ENCODE results near the gene MMP28.
A peak's percentile ranks its signal among the peaks of the same experiment; 100 is the strongest.

The MMP28 gene

GRCh38 chr17:35740997-35741931 lies 54.2 kb downstream of the MMP28 start:
- Histone ChIP-seq H2BK5ac (ENCODE audit: low read length) (no peak overlapping the region), H2AK5ac (ENCODE audit: low read depth, low read length) (no peak overlapping the region), H3K9ac (ENCODE audit: low read depth, low read length, poor library complexity) (no peak overlapping the region), H2BK12ac (ENCODE audit: low read length) (peak overlapping the region; percentile 63), H3K4me2 (ENCODE audit: insufficient read depth, low read length, poor library complexity, severe bottlenecking) (peak overlapping the region; percentile 43), H2BK120ac (ENCODE audit: low read depth, low read length) (no peak overlapping the region), H3K18ac (ENCODE audit: low read length) (peak overlapping the region; percentile 87), H4K8ac (ENCODE audit: low read depth, low read length) (no peak overlapping the region), H3K14ac (ENCODE audit: low read length) (no peak overlapping the region), H3K27ac (replicated peaks; ENCODE audit: low read length) (no peak overlapping the region), H2AFZ (ENCODE audit: low read length) (no peak overlapping the region), H4K91ac (ENCODE audit: low read depth, low read length, poor library complexity) (no peak overlapping the region), H3K9me3 (replicated peaks in 1 of 2; ENCODE audit: control insufficient read depth in 2 of 2, insufficient read depth in 1 of 2, low read depth in 1 of 2, low read length in 2 of 2) (peaks cover 0 to 8% of the 10 kb centered on the region in 2 donors), H3K36me3 (replicated peaks in 1 of 2; ENCODE audit: control insufficient read depth in 2 of 2, insufficient read depth in 2 of 2, low read length in 2 of 2) (peaks cover 0 to 4% of the 10 kb centered on the region in 2 donors), H3K23ac (ENCODE audit: low read depth, low read length, poor library complexity) (peak overlapping the region; percentile 98), H2BK15ac (ENCODE audit: low read length) (no peak overlapping the region), H3K4me1 (ENCODE audit: control insufficient read depth in 2 of 2, insufficient read depth in 1 of 2, low read depth in 1 of 2, low read length in 2 of 2) (peaks cover 0 to 4% of the 10 kb centered on the region in 2 donors), H3K79me1 (ENCODE audit: low read depth, low read length) (no peaks in the 10 kb centered on the region), H3K4me3 (ENCODE audit: low read length in 2 of 2) (peak overlapping the region in 1 of 2 donors; percentile 55), H3K27me3 (ENCODE audit: control insufficient read depth in 3 of 3, insufficient read depth in 3 of 3, low read depth in 1 of 3, low read length in 3 of 3) (peaks cover 0 to 32% (median 5%) of the 10 kb centered on the region in 3 experiments), H3K4ac (ENCODE audit: low read length) (no peak overlapping the region)
- WGBS, 2 donors (ENCODE audit: extremely low coverage in 2 of 2, insufficient read length in 2 of 2, insufficient replicate concordance in 1 of 2) = no CpG with 5 or more reads among the region's 73 CpGs
- DNase-seq (ENCODE audit: low spot score) = no peak

GRCh38 chr17:35740216-35740615 lies 55.2 kb downstream of the MMP28 start:
- H3K9ac ChIP-seq (ENCODE audit: low read depth, low read length, poor library complexity) = peak overlapping the region; percentile 38
- no peak overlapping the region for H4K8ac ChIP-seq (ENCODE audit: low read depth, low read length)
- no peak overlapping the region for H3K14ac ChIP-seq (ENCODE audit: low read length)
- peaks cover 0 to 4% of the 10 kb centered on the region in 2 donors for H3K36me3 ChIP-seq (replicated peaks in 1 of 2; ENCODE audit: control insufficient read depth in 2 of 2, insufficient read depth in 2 of 2, low read length in 2 of 2)
- no peak overlapping the region for H2BK120ac ChIP-seq (ENCODE audit: low read depth, low read length)
- no peak overlapping the region for H3K18ac ChIP-seq (ENCODE audit: low read length)
- H3K79me1 ChIP-seq (ENCODE audit: low read depth, low read length) = no peaks in the 10 kb centered on the region
- H3K4me2 ChIP-seq (ENCODE audit: insufficient read depth, low read length, poor library complexity, severe bottlenecking) = no peak overlapping the region
- DNase-seq (ENCODE audit: low spot score) = no peak
- peaks cover 0 to 8% of the 10 kb centered on the region in 2 donors for H3K9me3 ChIP-seq (replicated peaks in 1 of 2; ENCODE audit: control insufficient read depth in 2 of 2, insufficient read depth in 1 of 2, low read depth in 1 of 2, low read length in 2 of 2)
- H2BK12ac ChIP-seq (ENCODE audit: low read length) = no peak overlapping the region
- no peak overlapping the region for H2BK5ac ChIP-seq (ENCODE audit: low read length)
- peaks cover 0 to 32% (median 5%) of the 10 kb centered on the region in 3 experiments for H3K27me3 ChIP-seq (ENCODE audit: control insufficient read depth in 3 of 3, insufficient read depth in 3 of 3, low read depth in 1 of 3, low read length in 3 of 3)
- H3K4ac ChIP-seq (ENCODE audit: low read length) = no peak overlapping the region
- no peak overlapping the region for H4K91ac ChIP-seq (ENCODE audit: low read depth, low read length, poor library complexity)
- H3K23ac ChIP-seq (ENCODE audit: low read depth, low read length, poor library complexity) = no peak overlapping the region
- H3K4me3 ChIP-seq (ENCODE audit: low read length in 2 of 2) = no peak overlapping the region
- no peak overlapping the region for H2BK15ac ChIP-seq (ENCODE audit: low read length)
- H3K27ac ChIP-seq (replicated peaks; ENCODE audit: low read length) = no peak overlapping the region
- H2AK5ac ChIP-seq (ENCODE audit: low read depth, low read length) = no peak overlapping the region
- no CpG with 5 or more reads among the region's 7 CpGs for WGBS, 2 donors (ENCODE audit: extremely low coverage in 2 of 2, insufficient read length in 2 of 2, insufficient replicate concordance in 1 of 2)
- H3K4me1 ChIP-seq (ENCODE audit: control insufficient read depth in 2 of 2, insufficient read depth in 1 of 2, low read depth in 1 of 2, low read length in 2 of 2) = peaks cover 0 to 4% of the 10 kb centered on the region in 2 donors
- no peak overlapping the region for H2AFZ ChIP-seq (ENCODE audit: low read length)

- H3K18ac ChIP-seq (ENCODE audit: low read length) = no peak overlapping the region
- no peak overlapping the region for H3K14ac ChIP-seq (ENCODE audit: low read length)
- H3K9me3 ChIP-seq (replicated peaks in 1 of 2; ENCODE audit: control insufficient read depth in 2 of 2, insufficient read depth in 1 of 2, low read depth in 1 of 2, low read length in 2 of 2) = peaks cover 0 to 8% of the 10 kb centered on the region in 2 donors
- WGBS, 2 donors (ENCODE audit: extremely low coverage in 2 of 2, insufficient read length in 2 of 2, insufficient replicate concordance in 1 of 2) = no CpG with 5 or more reads among the region's 5 CpGs
- H2BK5ac ChIP-seq (ENCODE audit: low read length) = no peak overlapping the region
- H2BK12ac ChIP-seq (ENCODE audit: low read length) = no peak overlapping the region
- no peak overlapping the region for H3K23ac ChIP-seq (ENCODE audit: low read depth, low read length, poor library complexity)
- no peak overlapping the region for H3K27ac ChIP-seq (replicated peaks; ENCODE audit: low read length)
- peaks cover 0 to 4% of the 10 kb centered on the region in 2 donors for H3K36me3 ChIP-seq (replicated peaks in 1 of 2; ENCODE audit: control insufficient read depth in 2 of 2, insufficient read depth in 2 of 2, low read length in 2 of 2)
- H2BK120ac ChIP-seq (ENCODE audit: low read depth, low read length) = no peak overlapping the region
- no peak for DNase-seq (ENCODE audit: low spot score)
- H3K27me3 ChIP-seq (ENCODE audit: control insufficient read depth in 3 of 3, insufficient read depth in 3 of 3, low read depth in 1 of 3, low read length in 3 of 3) = peaks cover 0 to 32% (median 5%) of the 10 kb centered on the region in 3 experiments
- H3K4ac ChIP-seq (ENCODE audit: low read length) = no peak overlapping the region
- H3K79me1 ChIP-seq (ENCODE audit: low read depth, low read length) = no peaks in the 10 kb centered on the region
- H4K8ac ChIP-seq (ENCODE audit: low read depth, low read length) = no peak overlapping the region
- H4K91ac ChIP-seq (ENCODE audit: low read depth, low read length, poor library complexity) = no peak overlapping the region
- no peak overlapping the region for H2AK5ac ChIP-seq (ENCODE audit: low read depth, low read length)
- no peak overlapping the region for H3K4me2 ChIP-seq (ENCODE audit: insufficient read depth, low read length, poor library complexity, severe bottlenecking)
- no peak overlapping the region for H3K9ac ChIP-seq (ENCODE audit: low read depth, low read length, poor library complexity)
- H2AFZ ChIP-seq (ENCODE audit: low read length) = no peak overlapping the region
- H2BK15ac ChIP-seq (ENCODE audit: low read length) = no peak overlapping the region
- peaks cover 0 to 4% of the 10 kb centered on the region in 2 donors for H3K4me1 ChIP-seq (ENCODE audit: control insufficient read depth in 2 of 2, insufficient read depth in 1 of 2, low read depth in 1 of 2, low read length in 2 of 2)
- H3K4me3 ChIP-seq (ENCODE audit: low read length in 2 of 2) = no peak overlapping the region
Observed at GRCh38 chr17:35738519-35739133, 56.8 kb downstream of the MMP28 start.

GRCh38 chr17:35736236-35736635 lies 59.2 kb downstream of the MMP28 start:
- H3K27me3 ChIP-seq (ENCODE audit: control insufficient read depth in 3 of 3, insufficient read depth in 3 of 3, low read depth in 1 of 3, low read length in 3 of 3) = peaks cover 0 to 16% (median 5%) of the 10 kb centered on the region in 3 experiments
- no peak overlapping the region for H2BK120ac ChIP-seq (ENCODE audit: low read depth, low read length)
- no peak for DNase-seq (ENCODE audit: low spot score)

More at GRCh38 chr17:35736236-35736635, 59.2 kb downstream of the MMP28 start:
- Histone ChIP-seq H3K4ac (ENCODE audit: low read length) (no peak overlapping the region), H2AK5ac (ENCODE audit: low read depth, low read length) (no peak overlapping the region), H2BK15ac (ENCODE audit: low read length) (no peak overlapping the region), H4K8ac (ENCODE audit: low read depth, low read length) (no peak overlapping the region), H4K91ac (ENCODE audit: low read depth, low read length, poor library complexity) (no peak overlapping the region), H3K4me2 (ENCODE audit: insufficient read depth, low read length, poor library complexity, severe bottlenecking) (no peak overlapping the region), H3K23ac (ENCODE audit: low read depth, low read length, poor library complexity) (peak overlapping the region; percentile 63), H3K4me3 (ENCODE audit: low read length in 2 of 2) (no peak overlapping the region), H3K79me1 (ENCODE audit: low read depth, low read length) (no peaks in the 10 kb centered on the region), H3K9me3 (replicated peaks in 1 of 2; ENCODE audit: control insufficient read depth in 2 of 2, insufficient read depth in 1 of 2, low read depth in 1 of 2, low read length in 2 of 2) (peaks cover 0 to 8% of the 10 kb centered on the region in 2 donors), H2BK5ac (ENCODE audit: low read length) (no peak overlapping the region), H3K4me1 (ENCODE audit: control insufficient read depth in 2 of 2, insufficient read depth in 1 of 2, low read depth in 1 of 2, low read length in 2 of 2) (peaks cover 6 to 10% of the 10 kb centered on the region in 2 donors), H3K18ac (ENCODE audit: low read length) (peak overlapping the region; percentile 36), H3K14ac (ENCODE audit: low read length) (no peak overlapping the region), H2AFZ (ENCODE audit: low read length) (no peak overlapping the region), H2BK12ac (ENCODE audit: low read length) (no peak overlapping the region), H3K9ac (ENCODE audit: low read depth, low read length, poor library complexity) (peak overlapping the region; percentile 57), H3K27ac (replicated peaks; ENCODE audit: low read length) (no peak overlapping the region), H3K36me3 (replicated peaks in 1 of 2; ENCODE audit: control insufficient read depth in 2 of 2, insufficient read depth in 2 of 2, low read length in 2 of 2) (peaks cover 0 to 8% of the 10 kb centered on the region in 2 donors)
- WGBS, 2 donors (ENCODE audit: extremely low coverage in 2 of 2, insufficient read length in 2 of 2, insufficient replicate concordance in 1 of 2) = no CpG with 5 or more reads among the region's 5 CpGs

Data from neuronal stem cell (in vitro differentiated cells).